HepG2 (cell line): ENCODE data around the gene EIF4H. TPM values are rescaled to one million over a fixed set of nuclear protein-coding genes. Genes with fewer than 3 reads are reported as not detected.

Experiments
- ATAC-seq: fragments of 200-7000 bp; cut with Tn5 transposase; 3 replicates; pipeline ENCODE4 v1.9.1; 2020; ENCODE audit warnings: mild to moderate bottlenecking, moderate library complexity
- BruUV-seq: library from RNA; stranded (reverse); fragments of 400-500 nt; replicated peaks from 2 replicates; lab custom pipeline; 2021; lab: Mats Ljungman, UMichigan
- CTCF ChIA-PET: fragments of 300-600 bp; formaldehyde crosslinking; extraction: SDS; loops from one replicate; lab custom pipeline; 2021; ENCODE audit warnings: low total read pairs, inconsistent platforms, low intra/inter-chr PET ratio; lab: Yijun Ruan, JAX
- POLR2A ChIA-PET: fragments of 350-600 bp; sonication (Branson Sonifier 250); formaldehyde crosslinking; loops from one replicate; lab custom pipeline; 2020; ENCODE audit warnings: antibody characterized with exemption, inconsistent platforms; lab: Yijun Ruan, JAX
- DNase-seq: peaks from one replicate; pipeline ENCODE4 v3.0.0-alpha.2; 2015; ENCODE audit warnings: low spot score
- FAIRE-seq: peaks from 3 replicates; lab custom pipeline; 2011; peaks lifted over from hg19 to GRCh38; lab: Jason Lieb, UNC
- H2AFZ ChIP-seq: one replicate; pipeline ENCODE4 v1.6.1; 2011; ENCODE audit warnings: low read length, inconsistent platforms
- H3K27ac ChIP-seq: fragments of 300-600 bp; 3 replicates; pipeline ENCODE4 v1.8.0; 2011; ENCODE audit warnings: mixed run types, mild to moderate bottlenecking, mixed read lengths, low read length, inconsistent platforms; ENCODE audit not compliant: insufficient read depth; ENCODE audit errors: extremely low read length
- H3K27me3 ChIP-seq, 2 experiments: fragments of 200-600 bp in 1 of 2; 2 replicates in 1 of 2; 3 replicates in 1 of 2; pipeline versions ENCODE4 v1.6.0 to v1.8.0; 2011; ENCODE audit warnings: low read length in 2 of 2, mild to moderate bottlenecking in 2 of 2, moderate library complexity in 2 of 2, inconsistent platforms in 1 of 2; ENCODE audit not compliant: insufficient read depth in 2 of 2, control insufficient read depth in 1 of 2
- H3K36me3 ChIP-seq, 2 experiments: fragments of 200-600 bp in 1 of 2; replicated peaks in 1 of 2; 2 replicates in 1 of 2; 3 replicates in 1 of 2; pipeline versions ENCODE4 v1.5.1 to v1.8.0; 2011; ENCODE audit warnings: low read length in 2 of 2, inconsistent platforms in 1 of 2; ENCODE audit not compliant: insufficient read depth in 2 of 2, control insufficient read depth in 1 of 2
- H3K4me1 ChIP-seq: 2 replicates; pipeline ENCODE4 v1.5.1; 2012; ENCODE audit warnings: low read length, inconsistent platforms; ENCODE audit not compliant: insufficient read depth
- H3K4me2 ChIP-seq: 2 replicates; pipeline ENCODE4 v1.6.0; 2011; ENCODE audit warnings: low read depth, low read length, inconsistent platforms
- H3K4me3 ChIP-seq, 3 experiments: fragments of 200-600 bp in 1 of 3; sonication (generic), shearing (Covaris generic) in 1 of 3; replicated peaks in 1 of 3; 2 replicates each; pipeline ENCODE4 v1.5.1; 2011 to 2016; ENCODE audit warnings: low read length in 3 of 3, inconsistent platforms in 2 of 3, low read depth in 2 of 3, mild to moderate bottlenecking in 2 of 3, control low read depth in 1 of 3, mixed read lengths in 1 of 3; ENCODE audit not compliant: insufficient read depth in 1 of 3
- H3K79me2 ChIP-seq: one replicate; pipeline ENCODE4 v1.6.1; 2011; ENCODE audit warnings: low read length, inconsistent platforms; ENCODE audit not compliant: insufficient read depth
- H3K9ac ChIP-seq: 2 replicates; pipeline ENCODE4 v1.6.0; 2011; ENCODE audit warnings: mild to moderate bottlenecking, low read depth, low read length, inconsistent platforms; ENCODE audit not compliant: insufficient read depth
- H3K9me3 ChIP-seq: 2 replicates; pipeline ENCODE4 v1.5.1; 2012; ENCODE audit warnings: mild to moderate bottlenecking, low read length
- H4K20me1 ChIP-seq: 2 replicates; pipeline ENCODE4 v1.6.0; 2011; ENCODE audit warnings: inconsistent platforms, mild to moderate bottlenecking, low read length, moderate library complexity; ENCODE audit not compliant: insufficient read depth
- AGO1 ChIP-seq: fragments of 200-400 bp; formaldehyde crosslinking; IDR thresholded peaks from 2 replicates; pipeline ENCODE4 v1.6.1; 2017; ENCODE audit warnings: mild to moderate bottlenecking, low read depth, low read length, moderate library complexity; ENCODE audit not compliant: poor library complexity, severe bottlenecking
- MLX ChIP-seq: IDR thresholded peaks from 2 replicates; pipeline ENCODE4 v1.6.1; 2016
- NFKB2 ChIP-seq: sonication (generic); formaldehyde crosslinking; IDR thresholded peaks from 2 replicates; pipeline ENCODE4 v1.4.0; 2020; ENCODE audit warnings: missing genetic modification reagents, borderline replicate concordance
- NFYC ChIP-seq: IDR thresholded peaks from 2 replicates; pipeline ENCODE4 v1.6.1; 2016; ENCODE audit warnings: missing genetic modification reagents, missing compliant biosample characterization
- ZNF382 ChIP-seq: sonication (generic); formaldehyde crosslinking; IDR thresholded peaks from 2 replicates; pipeline ENCODE4 v1.5.0; 2020; ENCODE audit warnings: missing genetic modification reagents, mild to moderate bottlenecking, borderline replicate concordance
- ZNF558 ChIP-seq: sonication (generic); formaldehyde crosslinking; IDR thresholded peaks from 2 replicates; pipeline ENCODE4 v1.9.0; 2022; ENCODE audit warnings: mild to moderate bottlenecking, missing genetic modification reagents, borderline replicate concordance
- ZSCAN30 ChIP-seq: sonication (generic); formaldehyde crosslinking; IDR thresholded peaks from 2 replicates; pipeline ENCODE4 v1.5.0; 2020; ENCODE audit warnings: mild to moderate bottlenecking, missing genetic modification reagents
- WGBS: methylation state at CpG from one replicate; pipeline ENCODE4 v1.1.6; 2017; ENCODE audit warnings: low lambda C conversion rate; 5-methylcytosine and 5-hydroxymethylcytosine counted together
- in situ Hi-C: cut with HindIII; loops from 2 replicates; pipeline ENCODE4 v1.10.0; 2017; ENCODE audit warnings: low pct_unique_long_range_greater_than_20kb; ENCODE audit not compliant: extremely low pct_ligation_motif_present
- intact Hi-C: fragments of 100-400 bp; cut with micrococcal nuclease; formaldehyde crosslinking; loops from one replicate; pipeline ENCODE4 v1.10.0; 2022; ENCODE audit not compliant: unreplicated experiment
- polyA plus RNA-seq, 8 experiments: library from polyadenylated mRNA; depleted of rRNA in 3 of 8; stranded (reverse) in 7 of 8; unstranded in 1 of 8; fragments of >200 nt; fragmentation: Illumina TruSeq in 4 of 8; extraction: Trizol in 4 of 8; gene quantifications; 2 replicates each; pipeline versions ENCODE4 v1.2.1 to v1.2.3, GENCODE V29; 2011 to 2016; ENCODE audit warnings: low read depth in 4 of 8, missing spikeins in 1 of 8, mixed read lengths in 1 of 8; ENCODE audit not compliant: insufficient read depth in 1 of 8
- total RNA-seq, 5 experiments: library from RNA; depleted of rRNA; stranded (reverse); fragments of >200 nt; fragmentation: Illumina TruSeq; extraction: Trizol; gene quantifications; 2 replicates each; pipeline ENCODE4 v1.2.3, GENCODE V29; 2016; ENCODE audit warnings: low read depth in 1 of 5
- TF ChIP-seq, protein P1 (sequence below): sonication (generic); formaldehyde crosslinking; IDR thresholded peaks from 2 replicates; pipeline ENCODE4 v1.4.0; 2020; ENCODE audit warnings: mild to moderate bottlenecking, missing genetic modification reagents

EIF4H gene
- total and polyA plus RNA-seq, 2 of the 13 experiments (the other 11 are each of a cell fraction or from before 2014, with no cell fraction given), result 232 to 321 TPM

DNA sequence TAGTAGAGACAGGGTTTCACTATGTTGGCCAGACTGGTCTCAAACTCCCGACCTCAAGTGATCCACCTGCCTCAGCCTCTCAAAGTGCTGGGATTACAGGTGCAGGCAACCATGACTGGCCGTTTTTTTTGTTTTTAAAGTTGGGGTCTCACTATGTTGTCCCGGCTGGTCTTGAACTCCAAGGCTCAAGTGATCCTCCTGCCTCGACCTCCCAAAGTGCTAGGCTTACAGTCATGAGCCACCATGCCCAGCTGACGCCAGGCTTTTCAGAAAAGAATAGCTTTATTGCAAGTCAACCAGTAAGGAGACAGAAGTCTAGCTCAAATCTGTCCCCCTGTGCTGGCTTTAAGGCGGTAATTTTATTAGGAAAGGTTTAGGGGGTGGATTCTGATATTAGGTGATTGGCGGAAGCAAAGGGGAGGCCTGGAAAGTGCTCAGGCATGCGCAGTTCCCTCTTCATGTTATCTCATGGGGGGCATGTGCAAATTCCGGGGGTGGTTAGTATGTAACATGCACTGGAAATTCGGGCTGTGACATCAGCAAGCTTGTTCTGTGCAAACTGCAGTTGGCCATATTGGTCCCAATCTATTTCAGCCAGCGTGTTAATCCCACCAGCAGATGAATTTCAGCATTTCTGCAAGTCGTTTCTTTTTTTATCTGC, 47.8 kb upstream of the EIF4H start:
- in situ Hi-C loops (no loop called here), intact Hi-C loops (no loop called here)
- BruUV-seq, result no TSS peak
- H2AFZ ChIP-seq, result no peak overlapping the region
- DNase-seq (no peak), ATAC-seq (no peak), FAIRE-seq (no peak)
- no peak overlapping the region for H3K27ac ChIP-seq
- H3K4me2 ChIP-seq, result no peak overlapping the region
- no peaks in the 10 kb centered on the region for H4K20me1 ChIP-seq
- no peaks in the 10 kb centered on the region for H3K36me3 ChIP-seq
- WGBS, result 41% methylated on average over 11 of the region's 12 CpGs
- no peaks in the 10 kb centered on the region for H3K4me1 ChIP-seq
- no peaks in the 10 kb centered on the region for H3K27me3 ChIP-seq
- H3K9me3 ChIP-seq, result no peaks in the 10 kb centered on the region
- CTCF ChIA-PET, result no interaction called here
- TF ChIP-seq, protein P1, sequence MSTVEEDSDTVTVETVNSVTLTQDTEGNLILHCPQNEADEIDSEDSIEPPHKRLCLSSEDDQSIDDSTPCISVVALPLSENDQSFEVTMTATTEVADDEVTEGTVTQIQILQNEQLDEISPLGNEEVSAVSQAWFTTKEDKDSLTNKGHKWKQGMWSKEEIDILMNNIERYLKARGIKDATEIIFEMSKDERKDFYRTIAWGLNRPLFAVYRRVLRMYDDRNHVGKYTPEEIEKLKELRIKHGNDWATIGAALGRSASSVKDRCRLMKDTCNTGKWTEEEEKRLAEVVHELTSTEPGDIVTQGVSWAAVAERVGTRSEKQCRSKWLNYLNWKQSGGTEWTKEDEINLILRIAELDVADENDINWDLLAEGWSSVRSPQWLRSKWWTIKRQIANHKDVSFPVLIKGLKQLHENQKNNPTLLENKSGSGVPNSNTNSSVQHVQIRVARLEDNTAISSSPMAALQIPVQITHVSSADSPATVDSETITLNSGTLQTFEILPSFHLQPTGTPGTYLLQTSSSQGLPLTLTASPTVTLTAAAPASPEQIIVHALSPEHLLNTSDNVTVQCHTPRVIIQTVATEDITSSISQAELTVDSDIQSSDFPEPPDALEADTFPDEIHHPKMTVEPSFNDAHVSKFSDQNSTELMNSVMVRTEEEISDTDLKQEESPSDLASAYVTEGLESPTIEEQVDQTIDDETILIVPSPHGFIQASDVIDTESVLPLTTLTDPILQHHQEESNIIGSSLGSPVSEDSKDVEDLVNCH (CRISPR knock-in tag), result no peak
- TF ChIP-seq NFYC (CRISPR knock-in tag), result no peak
- TF ChIP-seq, all 625 proteins: peak for 0
- no peak overlapping the region for H3K4me3 ChIP-seq
- H3K79me2 ChIP-seq, result no peaks in the 10 kb centered on the region
- POLR2A ChIA-PET, result no interaction called here
- no peak overlapping the region for H3K9ac ChIP-seq

DNA sequence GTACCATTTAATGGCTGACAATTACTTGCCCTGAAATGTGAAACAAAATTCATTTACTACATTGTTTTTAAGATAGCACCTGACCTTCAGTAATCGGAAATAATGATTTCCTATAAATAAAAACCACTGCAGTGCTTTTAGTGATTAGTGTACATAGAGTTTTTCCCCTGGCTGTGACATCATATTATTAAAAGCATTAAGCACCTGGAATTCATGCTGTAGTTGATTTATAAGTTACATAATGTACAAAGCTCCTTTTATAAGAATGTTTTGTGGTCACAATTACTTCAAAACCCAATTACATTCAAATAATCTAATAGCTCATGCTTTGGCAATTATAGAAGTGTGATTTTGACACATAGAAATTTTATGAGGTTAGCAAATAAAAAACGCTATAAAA, 44.3 kb upstream of the EIF4H start:
- intact Hi-C loops, result no loop called here
- Histone ChIP-seq H3K27ac (no peak overlapping the region), H3K79me2 (no peaks in the 10 kb centered on the region), H3K9me3 (no peaks in the 10 kb centered on the region), H2AFZ (no peak overlapping the region), H3K4me2 (no peak overlapping the region), H4K20me1 (no peaks in the 10 kb centered on the region), H3K27me3 (no peaks in the 10 kb centered on the region), H3K36me3 (no peaks in the 10 kb centered on the region), H3K4me3 (no peak overlapping the region), H3K4me1 (no peaks in the 10 kb centered on the region), H3K9ac (no peak overlapping the region)
- ChIA-PET CTCF (no interaction called here), POLR2A (no interaction called here)
- no TSS peak for BruUV-seq
- ATAC-seq (no peak), DNase-seq (no peak), FAIRE-seq (no peak)
- in situ Hi-C loops, result no loop called here
- TF ChIP-seq AGO1, result no peak
- no peak for TF ChIP-seq ZSCAN30
- TF ChIP-seq MLX (CRISPR knock-in tag), result no peak
- no peak for TF ChIP-seq ZNF558 (CRISPR knock-in tag)
- TF ChIP-seq NFKB2 (CRISPR knock-in tag), result no peak
- no peak for TF ChIP-seq ZNF382 (CRISPR knock-in tag)
- 6% methylated on average over 2 of the region's 2 CpGs for WGBS
